Heart right ventricle (tissue), 16 donors: ENCODE measurements around the gene CCDC51. TPM values are rescaled to one million over a fixed set of nuclear protein-coding genes. Genes with fewer than 3 reads are reported as not detected.
A peak's percentile ranks its signal among the peaks of the same experiment; 100 is the strongest.
"Not testable (repeated sequence)": the region's sequence is repeated elsewhere in the genome, so short reads cannot be mapped to it uniquely, and the experiment has no call there.

Source experiments
- ATAC-seq, 8 donors: fragments of 200-7000 bp; cut with Tn5 transposase; one replicate each; pipeline ENCODE4 v1.9.1; 2020; ENCODE audit warnings: mild to moderate bottlenecking in 8 of 8, moderate library complexity in 8 of 8, moderate number of reproducible peaks in 1 of 8
- DNase-seq, 2 donors: peaks; one replicate each; pipeline ENCODE4 v3.0.0-alpha.2; 2020
- H3K27ac ChIP-seq, 10 donors: fragments of 200-600 bp; sonication (generic) in 2 of 10; one replicate each; pipeline versions ENCODE4 v1.5.0 to v1.8.0; 2020 to 2022; ENCODE audit warnings: mild to moderate bottlenecking in 3 of 10
- H3K27me3 ChIP-seq, 7 donors: fragments of 200-600 bp; one replicate each; pipeline ENCODE4 v1.8.0; 2021 to 2022; ENCODE audit warnings: mild to moderate bottlenecking in 2 of 7
- H3K36me3 ChIP-seq, 9 donors: fragments of 200-600 bp; sonication (generic) in 1 of 9; one replicate each; pipeline versions ENCODE4 v1.5.0 to v1.8.0; 2020 to 2022; ENCODE audit warnings: mild to moderate bottlenecking in 2 of 9
- H3K4me1 ChIP-seq, 9 donors: fragments of 200-600 bp; sonication (generic) in 1 of 9; one replicate each; pipeline versions ENCODE4 v1.5.0 to v1.8.0; 2020 to 2022; ENCODE audit warnings: mild to moderate bottlenecking in 4 of 9
- H3K4me3 ChIP-seq, 10 donors: fragments of 200-600 bp; sonication (generic) in 2 of 10; one replicate each; pipeline versions ENCODE4 v1.5.0 to v1.8.0; 2020 to 2022; ENCODE audit warnings: mild to moderate bottlenecking in 7 of 10, moderate library complexity in 2 of 10
- H3K9me3 ChIP-seq, 11 donors: fragments of 200-600 bp in 10 of 11; sonication (generic) in 2 of 11; one replicate each; pipeline versions ENCODE4 v1.5.0 to v1.8.0; 2013 to 2022; ENCODE audit warnings: mild to moderate bottlenecking in 2 of 11, control low read depth in 1 of 11, moderate library complexity in 1 of 11
- CTCF ChIP-seq, 9 donors: fragments of 200-600 bp; sonication (generic) in 2 of 9; IDR thresholded peaks; one replicate each; pipeline versions ENCODE4 v1.5.0 to v1.8.0; 2021 to 2022; ENCODE audit warnings: antibody characterized with exemption in 9 of 9, mild to moderate bottlenecking in 5 of 9, moderate library complexity in 1 of 9
- WGBS, 2 donors: extraction: QIAGEN DNeasy Blood & Tissue Kit; methylation state at CpG; one replicate each; pipeline ENCODE4 v1.1.7; 2013; ENCODE audit warnings: inconsistent platforms in 1 of 2; 5-methylcytosine and 5-hydroxymethylcytosine counted together
- intact Hi-C, 10 donors: fragments of 100-400 bp; cut with DNase I; formaldehyde crosslinking; loops; one replicate each; pipeline versions ENCODE4 v1.11.1 to v1.14.2; 2022
- polyA plus RNA-seq, 2 donors: library from polyadenylated mRNA; stranded (reverse); fragments of 200-250 nt; gene quantifications; one replicate each; pipeline ENCODE4 v1.2.3, GENCODE V29; 2013
- total RNA-seq, 10 donors: library from RNA; stranded (reverse); fragmentation: NEBNext Ultra II Directional in 3 of 10; extraction: Animal tissue kit (Norgen Biotek cat#: 25700) in 3 of 10; gene quantifications; one replicate each; pipeline versions ENCODE4 v1.2.1 to v1.2.4, GENCODE V29; 2021 to 2023
- donor health status: Arrhythmogenic right ventricular cardiomyopathy.
- donor health status: ischemic (EF 13 %, LVEDD 7.1; RV severe dilation, severe dysfunction).
- donor health status: healthy with polysubstance abuse.
- donor health status: DM: no; HTN: yes; CAD: no.
- donor health status: DM: no; HTN: no; CAD: no.
- donor health status: ischemic (EF 25% LVEDD 6.9; RV normal size, moderate dysfunction).
- donor health status: ischemic (EF 25% LVEDD 5.7; RV mildly dilated, moderate dysfunction).
- donor health status: healthy.
- donor health status: DM: yes; HTN: yes; CAD: no.
- donor health status: Ischemic cardiomyopathy.
- donor health status: ischemic (EF 35%, LVEDD 5.7; RV mildly dilated, moderate dysfunction).
- donor health status: nonischemic (EF 11% LVEDD 7.7; RV severe dilation, severe dysfunction).
- donor health status: DM: yes; HTN: yes; CAD: no.
- donor health status: PGD.
- donor health status: ischemic (EF 29% LVEDD 5.4; RV normal size, mild dysfunction).
- donor health status: nonischemic (EF 23%, LVEDD 6.1; RV moderate dilation, normal function).

The CCDC51 gene
- total and polyA plus RNA-seq, 12 donors, result 4.7 to 14.3 (median 11.5) TPM

GRCh38 chr3:48402281-48402732, 37.6 kb downstream of the CCDC51 start:
- Histone ChIP-seq H3K27me3 (no peaks in the 10 kb centered on the region), H3K9me3 (no peaks in the 10 kb centered on the region), H3K4me3 (no peak overlapping the region), H3K27ac (peak overlapping the region in 4 of 10 donors; percentile 4 to 60 (median 48)), H3K36me3 (peaks cover 0 to 42% (median 0%) of the 10 kb centered on the region in 9 donors), H3K4me1 (peaks cover 0 to 11% (median 0%) of the 10 kb centered on the region in 9 donors)
- DNase-seq, result peak in 1 of 2 donors; percentile 45
- TF ChIP-seq CTCF (IDR thresholded peaks at IDR 0.05), result no peak
- intact Hi-C loops, result loop anchor here in 8 of 10 donors (2.0 to 10.0 kb wide), 7 partner anchors 26 to 150 kb away; no protein-coding TSS in a partner anchor
- WGBS, 2 donors, result 48 to 61% methylated on average over 8 of the region's 8 CpGs
- ATAC-seq, result peak in 6 of 8 donors; percentile 52 to 82 (median 62)

- intact Hi-C loops, result loop anchor here (1.0 to 10.0 kb wide), 9 partner anchors 33 to 151 kb away; no protein-coding TSS in a partner anchor
- H3K9me3 ChIP-seq, DNase-seq, H3K4me3 ChIP-seq, ATAC-seq, H3K27me3 ChIP-seq: not testable (repeated sequence)
- H3K36me3 ChIP-seq, result peaks cover 0 to 33% (median 0%) of the 10 kb centered on the region in 9 donors
- H3K4me1 ChIP-seq, result peaks cover 0 to 11% (median 0%) of the 10 kb centered on the region in 9 donors
- H3K27ac ChIP-seq, result peak overlapping the region in 1 of 10 donors; percentile 40
- 93 to 96% methylated on average over 12 of the region's 12 CpGs for whole genome bisulfite sequencing, 2 donors
Observed at GRCh38 chr3:48401434-48401901, 38.5 kb downstream of the CCDC51 start.

- ATAC-seq (peak in 7 of 8 donors; percentile 43 to 83 (median 52)), DNase-seq (peak in 1 of 2 donors; percentile 56)
- 58 to 64% methylated on average over 6 of the region's 6 CpGs for WGBS, 2 donors
- no peak overlapping the region for H3K4me3 ChIP-seq
- TF ChIP-seq CTCF (IDR thresholded peaks at IDR 0.05), result peak; percentile 67 to 88 (median 82)
- peaks cover 0 to 4% (median 0%) of the 10 kb centered on the region in 7 donors for H3K27me3 ChIP-seq
- peaks cover 0 to 28% (median 0%) of the 10 kb centered on the region in 9 donors for H3K36me3 ChIP-seq
- intact Hi-C loops, result loop anchor here (1.0 to 10.0 kb wide), 9 partner anchors 34 to 151 kb away; no protein-coding TSS in a partner anchor
- H3K27ac ChIP-seq, result no peak overlapping the region
- peaks cover 0 to 11% (median 0%) of the 10 kb centered on the region in 9 donors for H3K4me1 ChIP-seq
- H3K9me3 ChIP-seq, result no peaks in the 10 kb centered on the region
Observed at GRCh38 chr3:48400824-48401433, 39.0 kb downstream of the CCDC51 start.

- H3K27ac ChIP-seq, result no peak overlapping the region
- H3K9me3 ChIP-seq, result no peaks in the 10 kb centered on the region
- peaks cover 0 to 16% (median 0%) of the 10 kb centered on the region in 9 donors for H3K36me3 ChIP-seq
- TF ChIP-seq CTCF (IDR thresholded peaks at IDR 0.05), result no peak
- WGBS, 2 donors, result 73 to 85% methylated on average over 4 of the region's 4 CpGs
- intact Hi-C loops, result loop anchor here (2.0 to 10.0 kb wide), 9 partner anchors 35 to 153 kb away; no protein-coding TSS in a partner anchor
- peaks cover 0 to 11% (median 0%) of the 10 kb centered on the region in 9 donors for H3K4me1 ChIP-seq
- DNase-seq (no peak), ATAC-seq (no peak)
- peaks cover 0 to 17% (median 0%) of the 10 kb centered on the region in 7 donors for H3K27me3 ChIP-seq
- H3K4me3 ChIP-seq, result no peak overlapping the region
Observed at GRCh38 chr3:48399387-48400172, 40.3 kb downstream of the CCDC51 start.
